ENCODE measurements around the gene GPS1.

DNA sequence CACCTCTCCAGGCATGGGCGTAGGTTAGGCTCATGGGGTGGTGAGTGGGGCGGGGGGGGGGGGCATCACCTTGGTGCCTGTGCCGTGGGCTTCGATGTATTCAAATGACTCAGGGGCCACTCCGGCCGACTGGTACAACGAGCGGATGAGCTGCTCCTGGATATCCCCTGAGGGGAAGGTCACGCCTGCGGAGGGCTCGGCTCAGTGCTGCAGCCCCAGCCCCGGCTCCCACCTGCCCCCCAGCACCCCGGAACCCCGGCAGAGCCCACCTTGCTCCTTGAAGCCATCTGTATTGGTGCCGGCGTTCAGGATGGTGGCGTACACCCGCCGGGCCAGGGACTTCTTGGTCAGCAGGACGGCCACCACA lies 40.9 kb downstream of the GPS1 start:
- TF ChIP-seq, protein P1, sequence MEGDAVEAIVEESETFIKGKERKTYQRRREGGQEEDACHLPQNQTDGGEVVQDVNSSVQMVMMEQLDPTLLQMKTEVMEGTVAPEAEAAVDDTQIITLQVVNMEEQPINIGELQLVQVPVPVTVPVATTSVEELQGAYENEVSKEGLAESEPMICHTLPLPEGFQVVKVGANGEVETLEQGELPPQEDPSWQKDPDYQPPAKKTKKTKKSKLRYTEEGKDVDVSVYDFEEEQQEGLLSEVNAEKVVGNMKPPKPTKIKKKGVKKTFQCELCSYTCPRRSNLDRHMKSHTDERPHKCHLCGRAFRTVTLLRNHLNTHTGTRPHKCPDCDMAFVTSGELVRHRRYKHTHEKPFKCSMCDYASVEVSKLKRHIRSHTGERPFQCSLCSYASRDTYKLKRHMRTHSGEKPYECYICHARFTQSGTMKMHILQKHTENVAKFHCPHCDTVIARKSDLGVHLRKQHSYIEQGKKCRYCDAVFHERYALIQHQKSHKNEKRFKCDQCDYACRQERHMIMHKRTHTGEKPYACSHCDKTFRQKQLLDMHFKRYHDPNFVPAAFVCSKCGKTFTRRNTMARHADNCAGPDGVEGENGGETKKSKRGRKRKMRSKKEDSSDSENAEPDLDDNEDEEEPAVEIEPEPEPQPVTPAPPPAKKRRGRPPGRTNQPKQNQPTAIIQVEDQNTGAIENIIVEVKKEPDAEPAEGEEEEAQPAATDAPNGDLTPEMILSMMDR (IDR thresholded peaks at IDR 0.05): no peak
- no peak for TF ChIP-seq POLR2A (IDR thresholded peaks at IDR 0.05)
